HG03095 (cell line): ENCODE results near the gene LINC01488.

Experiments
- ATAC-seq: cut with Tn5 transposase; IDR thresholded peaks from one replicate; pipeline ENCODE4 v1.9.1; 2021; ENCODE audit warnings: moderate library complexity; ENCODE audit not compliant: unreplicated experiment

LINC01488 gene

GRCh38 chr11:69462106-69462951 is 19.1 kb upstream of the LINC01488 start:
- no peak for ATAC-seq

GRCh38 chr11:69463181-69463994 is 18.1 kb upstream of the LINC01488 start:
- no peak for ATAC-seq

DNA sequence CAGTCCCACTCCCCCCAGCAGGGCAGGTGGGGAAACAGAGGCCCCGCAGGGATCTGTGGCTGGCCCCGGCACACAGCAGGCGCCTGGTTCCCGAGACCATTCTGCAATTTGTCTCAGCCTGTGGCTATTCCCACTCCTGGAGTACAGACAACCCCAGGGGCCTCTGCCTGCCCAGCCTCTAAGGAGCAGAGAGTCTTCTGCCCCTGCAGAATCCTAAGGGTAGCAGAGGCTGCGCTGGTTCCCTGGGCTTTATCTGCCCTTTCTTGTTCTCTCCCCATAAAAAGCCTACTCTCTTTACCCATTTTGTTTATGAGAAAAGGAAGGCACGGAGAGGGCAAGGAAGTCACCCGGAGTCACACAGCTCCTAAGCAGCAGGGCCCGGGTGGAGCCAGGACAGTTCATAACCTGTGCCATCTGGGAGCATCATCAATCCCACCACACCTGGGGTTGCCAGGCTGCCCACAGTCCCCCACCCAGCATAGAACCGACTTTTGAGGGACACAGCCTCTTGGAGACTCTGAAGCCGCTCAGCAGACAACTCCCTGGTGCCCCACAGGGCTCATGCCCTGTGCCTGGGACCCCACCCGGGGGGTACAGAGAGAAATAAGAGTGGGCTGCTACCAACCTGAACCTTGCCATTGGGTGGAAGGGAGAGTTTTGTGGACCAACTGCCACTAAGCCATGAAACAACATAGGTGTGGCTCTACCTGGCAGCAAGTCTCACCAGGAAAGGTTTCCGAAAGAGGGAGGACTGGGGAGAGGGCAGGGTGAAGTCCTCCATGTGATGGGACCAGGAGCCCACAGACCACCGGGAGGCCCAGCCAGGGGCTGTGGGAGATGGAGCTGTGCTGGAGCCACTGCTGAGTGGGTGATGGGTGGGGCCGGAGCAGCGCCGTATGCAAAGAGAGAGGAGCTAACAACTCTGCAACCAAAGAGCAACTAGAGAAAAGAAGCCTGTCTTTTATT is 17.2 kb upstream of the LINC01488 start:
- no peak for ATAC-seq

- ATAC-seq: no peak
Measured at GRCh38 chr11:69465236-69466000, 16.0 kb upstream of the LINC01488 start.

DNA sequence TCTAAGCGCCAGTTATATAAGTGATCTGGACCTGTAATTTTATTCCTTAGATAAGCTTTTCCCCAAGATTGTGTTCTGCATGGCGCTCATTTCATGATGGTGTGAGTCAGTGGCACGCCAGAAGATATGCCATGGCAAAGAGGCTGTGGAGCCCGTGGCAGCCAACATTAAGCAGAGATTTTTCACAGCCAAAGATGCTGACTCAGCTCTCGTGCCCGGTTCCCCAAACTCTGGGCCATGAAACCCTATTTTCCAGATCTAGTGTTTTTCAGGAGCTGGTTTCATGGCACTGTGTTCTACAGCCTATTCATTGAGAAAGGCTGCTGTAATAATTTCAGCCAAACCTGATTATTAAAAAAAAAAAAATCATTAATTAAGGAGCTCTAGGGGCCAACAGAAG is 15.4 kb upstream of the LINC01488 start:
- no peak for ATAC-seq

- ATAC-seq: no peak
Measured at GRCh38 chr11:69467196-69467595, 14.3 kb upstream of the LINC01488 start.

GRCh38 chr11:69467646-69468045 is 13.8 kb upstream of the LINC01488 start:
- ATAC-seq: no peak

GRCh38 chr11:69468221-69468620 is 13.2 kb upstream of the LINC01488 start:
- ATAC-seq: no peak

- no peak for ATAC-seq
Measured at GRCh38 chr11:69468911-69469885, 12.3 kb upstream of the LINC01488 start.

DNA sequence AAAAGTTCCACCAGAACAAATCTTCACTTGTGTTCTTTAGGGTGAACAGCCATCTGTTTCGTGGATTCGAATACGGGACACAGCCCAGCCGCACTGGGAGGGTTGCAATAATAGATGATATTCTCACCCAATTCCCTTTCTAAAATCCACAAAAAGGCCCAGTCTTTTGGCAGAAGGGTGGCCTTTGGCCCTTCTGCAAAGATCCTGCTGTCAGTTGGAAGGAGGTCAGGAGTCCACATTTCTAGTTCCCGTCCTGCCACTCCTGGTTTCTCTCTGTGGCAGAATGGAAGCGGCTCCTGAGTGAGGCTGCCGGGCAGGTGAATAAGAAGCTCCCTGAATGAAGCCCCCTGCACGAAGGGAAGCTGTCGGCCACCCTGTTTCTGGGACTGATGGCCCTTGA is 11.2 kb upstream of the LINC01488 start:
- ATAC-seq: no peak

DNA sequence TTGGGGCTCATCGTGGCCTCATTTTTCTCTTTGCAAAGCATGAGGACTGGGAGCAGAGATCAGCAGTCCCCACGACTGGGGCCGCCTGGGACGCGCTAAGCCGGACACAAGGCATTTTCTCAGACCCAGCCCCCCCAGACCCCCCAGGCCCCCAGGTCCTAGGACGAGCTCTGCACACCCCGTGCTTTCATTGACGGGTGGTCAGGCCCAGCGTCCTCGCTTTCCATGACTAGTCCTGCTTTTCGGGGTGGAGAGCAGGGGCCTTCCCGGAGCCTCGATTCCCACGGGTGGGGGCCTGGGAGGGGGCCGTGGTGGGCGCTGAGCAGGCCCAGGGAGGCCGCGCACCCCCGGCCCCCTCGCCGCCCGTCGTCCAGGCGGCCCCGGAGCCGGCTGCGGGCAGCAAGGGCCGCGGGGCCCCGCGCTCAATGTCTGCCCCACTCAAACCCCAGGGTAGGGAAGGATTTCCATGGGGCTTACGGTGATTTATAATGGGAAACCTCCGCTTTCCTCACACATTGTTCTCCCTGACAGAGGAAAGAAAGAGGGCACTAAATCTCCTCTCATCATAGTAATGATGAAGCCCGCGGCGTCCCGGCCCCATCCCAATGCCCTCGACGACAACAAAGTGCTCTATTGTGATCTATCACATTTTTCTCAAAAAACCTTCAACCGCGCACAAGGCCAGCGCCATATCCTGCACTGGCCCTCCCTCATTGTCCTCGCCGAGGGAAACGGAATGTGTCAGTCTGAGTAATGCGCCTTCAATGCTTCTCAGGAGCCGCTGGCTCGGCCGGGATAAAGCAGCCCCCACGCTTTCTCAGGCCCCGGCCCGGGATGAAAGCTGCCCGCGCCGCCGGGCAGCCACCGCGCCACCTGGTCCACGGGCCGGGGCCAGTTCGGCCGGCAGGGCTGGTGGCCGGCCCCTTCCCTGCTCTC is 10.4 kb upstream of the LINC01488 start:
- no peak for ATAC-seq

DNA sequence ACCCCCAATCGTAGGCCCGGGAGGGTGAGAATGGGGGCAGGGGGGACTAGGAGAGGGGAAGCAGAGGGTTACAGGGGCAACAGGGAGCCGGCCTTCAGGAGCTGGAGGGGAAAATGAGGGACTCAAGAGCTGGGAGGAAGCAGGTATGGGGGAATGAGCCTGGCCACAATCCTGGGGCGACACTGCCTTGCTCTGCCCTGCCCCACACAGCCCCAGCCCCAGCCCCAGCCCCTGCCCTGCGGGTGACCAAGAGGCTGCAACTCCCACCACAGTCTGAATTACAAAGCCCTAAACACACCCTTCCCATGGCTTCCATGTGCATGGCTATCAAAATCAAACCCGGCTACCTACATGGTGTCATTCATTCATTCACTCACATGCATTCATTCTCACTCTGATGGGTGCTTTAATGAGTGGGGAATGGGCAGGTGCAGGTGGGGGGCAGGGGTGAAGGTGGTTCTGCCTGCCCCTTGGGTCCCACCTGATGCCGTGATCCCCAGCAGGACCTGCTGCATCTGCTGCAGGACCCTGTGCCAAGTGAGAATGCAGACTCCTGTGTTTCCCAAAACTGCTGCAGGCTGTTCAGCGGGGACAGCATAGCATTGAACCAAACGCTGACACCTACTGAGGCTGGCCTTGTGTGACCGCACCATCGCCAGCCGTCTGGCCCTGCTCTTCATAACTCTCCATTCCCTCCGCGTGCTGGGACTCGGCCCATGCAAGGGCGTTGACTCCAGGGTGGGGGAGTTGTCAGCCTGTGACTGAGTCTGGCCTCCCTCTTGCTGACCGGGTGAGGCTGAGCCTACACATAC is 9.5 kb upstream of the LINC01488 start:
- no peak for ATAC-seq

DNA sequence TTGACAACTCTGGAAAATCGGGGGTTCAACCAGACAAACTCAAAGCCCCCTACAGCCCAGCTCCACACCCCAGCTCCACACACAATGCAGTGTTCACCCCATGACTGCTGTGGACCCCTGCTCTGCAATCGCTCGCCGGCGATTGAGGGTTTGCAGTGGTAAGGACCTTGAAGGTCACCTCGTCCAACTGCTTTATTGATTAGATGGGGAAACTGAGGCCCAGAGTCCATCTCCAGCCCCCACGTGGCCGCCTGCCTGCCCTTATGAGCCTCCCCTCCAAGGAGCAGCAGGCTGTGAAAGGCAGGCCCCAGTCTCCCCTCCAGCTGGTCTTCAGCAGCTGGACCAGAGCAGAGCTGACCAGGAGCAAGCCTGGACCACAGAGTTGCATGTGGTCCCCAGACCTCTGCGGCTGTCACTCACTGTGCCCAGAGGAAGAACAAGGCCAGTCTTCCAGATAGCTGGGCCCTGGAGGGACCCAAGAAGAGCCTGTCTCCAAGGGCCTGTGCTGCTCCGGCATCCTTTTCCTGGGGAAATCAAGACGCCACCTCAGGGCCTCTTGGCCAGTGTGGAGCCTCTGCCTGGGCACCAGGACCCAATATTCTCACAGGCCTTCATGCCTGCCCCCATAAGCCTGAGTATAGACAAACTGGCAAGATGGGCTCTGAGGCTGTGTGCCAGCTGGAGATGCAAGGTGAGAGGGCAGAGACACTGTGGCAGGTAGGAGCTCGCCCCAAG is 8.8 kb upstream of the LINC01488 start:
- no peak for ATAC-seq

DNA sequence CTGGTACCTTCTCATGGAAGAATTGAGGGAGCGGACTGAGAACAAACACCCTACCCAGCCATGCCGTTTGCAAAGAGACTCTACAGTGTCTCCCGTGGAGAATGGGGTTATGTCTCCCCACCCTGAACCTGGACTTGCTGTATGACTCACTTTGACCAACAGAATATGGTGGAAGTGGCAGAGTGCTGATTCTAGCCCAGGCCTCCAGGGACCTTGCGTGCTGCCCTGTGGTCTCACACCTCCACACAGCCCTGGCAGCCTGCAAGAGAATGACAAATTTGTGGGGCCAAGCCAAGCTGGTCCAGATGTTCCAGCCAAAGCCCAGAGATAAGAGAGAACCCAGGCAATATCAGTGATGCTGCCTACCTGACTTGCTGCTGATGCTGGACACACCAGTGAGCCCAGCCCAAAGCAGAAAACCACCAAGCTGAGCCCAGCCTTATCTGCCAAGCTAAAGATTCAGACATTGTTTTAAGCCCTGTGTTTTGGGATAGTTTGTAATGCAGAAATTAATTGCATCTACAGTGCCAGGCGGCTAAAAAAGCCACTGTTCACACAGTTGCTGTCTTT is 8.1 kb upstream of the LINC01488 start:
- ATAC-seq: no peak

GRCh38 chr11:69474736-69475135 is 6.7 kb upstream of the LINC01488 start:
- no peak for ATAC-seq
